Measurements from ENCODE around the gene APP.

Gene APP

GRCh38 chr21:26124421-26124833 lies 46.1 kb downstream of the APP start:
- H3K4me3 ChIP-seq (ENCODE audit: low read depth, low read length) = no peak overlapping the region
- TF ChIP-seq CTCF (IDR thresholded peaks at IDR 0.05; ENCODE audit: control insufficient read depth, extremely low read depth, insufficient read depth) = no peak
- DNase-seq (ENCODE audit: low read depth) = peak; percentile 76

- no peak for TF ChIP-seq CTCF (IDR thresholded peaks at IDR 0.05; ENCODE audit: control insufficient read depth, extremely low read depth, insufficient read depth)
- no peak for DNase-seq (ENCODE audit: low read depth)
- H3K4me3 ChIP-seq (ENCODE audit: low read depth, low read length) = no peak overlapping the region
Measured at GRCh38 chr21:26123012-26123411, 47.6 kb downstream of the APP start.

DNA sequence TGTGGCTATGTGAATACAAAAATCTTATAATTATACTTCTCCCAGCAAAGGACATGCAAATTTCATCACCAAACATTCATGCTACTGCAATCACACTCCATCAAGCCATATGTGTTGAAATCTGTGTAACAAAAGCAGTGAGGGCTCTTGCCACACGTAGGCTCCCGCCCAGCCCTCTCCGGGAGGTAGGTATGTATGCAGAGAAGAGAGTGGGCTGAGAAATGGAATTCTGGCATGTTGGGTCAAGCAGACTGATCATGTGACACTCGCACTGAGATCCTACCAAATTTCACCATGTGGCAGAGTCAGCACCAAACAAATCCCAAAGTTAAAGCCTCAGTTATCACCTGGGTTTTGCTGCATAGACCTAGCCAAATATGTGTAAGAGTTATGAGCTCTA lies 49.7 kb downstream of the APP start:
- DNase-seq (ENCODE audit: low read depth) = no peak
- TF ChIP-seq CTCF (IDR thresholded peaks at IDR 0.05; ENCODE audit: control insufficient read depth, extremely low read depth, insufficient read depth) = no peak
- H3K4me3 ChIP-seq (ENCODE audit: low read depth, low read length) = no peak overlapping the region

DNA sequence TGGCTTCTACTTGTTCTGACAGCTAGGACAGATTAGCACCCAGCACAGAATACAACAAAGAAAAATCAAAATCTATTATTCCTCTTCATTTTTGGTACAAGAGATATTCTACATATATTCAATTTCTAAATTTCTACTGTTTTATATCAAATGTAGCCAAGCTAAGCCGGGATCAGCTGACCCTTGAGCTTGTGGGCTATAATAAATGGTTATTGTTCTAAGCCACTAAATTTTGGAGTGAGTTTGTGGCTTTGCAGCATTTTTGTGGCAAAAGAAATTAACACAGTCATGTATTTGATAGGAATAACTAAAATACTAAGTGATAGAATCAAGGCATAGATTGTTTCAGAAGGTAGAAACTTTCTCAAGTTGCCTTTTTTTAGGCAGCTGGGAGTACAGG lies 50.7 kb downstream of the APP start:
- no peak for TF ChIP-seq CTCF (IDR thresholded peaks at IDR 0.05; ENCODE audit: control insufficient read depth, extremely low read depth, insufficient read depth)
- H3K4me3 ChIP-seq (ENCODE audit: low read depth, low read length) = no peak overlapping the region

GRCh38 chr21:26118938-26119540 lies 51.5 kb downstream of the APP start:
- no peak overlapping the region for H3K4me3 ChIP-seq (ENCODE audit: low read depth, low read length)
- no peak for DNase-seq (ENCODE audit: low read depth)

More for the DNA sequence above, 50.7 kb downstream of the APP start:
- DNase-seq (ENCODE audit: low read depth) = no peak

DNA sequence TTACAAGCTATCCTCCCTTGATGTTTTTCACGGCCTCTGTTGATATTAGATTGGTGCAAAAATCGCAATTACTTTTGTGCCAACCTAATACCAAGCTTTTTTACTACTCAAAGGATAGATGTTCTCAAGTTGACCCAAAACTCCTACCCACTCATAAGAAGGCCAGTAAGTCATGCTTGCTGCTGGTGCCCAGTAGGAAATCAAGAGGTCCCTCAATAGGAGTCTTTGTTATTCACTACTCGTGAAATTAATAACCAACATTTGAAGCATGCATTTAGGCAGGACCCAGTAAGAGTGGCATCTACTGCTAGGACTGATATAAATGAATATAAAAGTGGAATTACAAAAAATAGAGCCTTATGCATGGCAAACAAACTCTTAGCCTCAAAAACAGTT lies 52.6 kb downstream of the APP start:
- DNase-seq (ENCODE audit: low read depth) = no peak
- no peak for TF ChIP-seq CTCF (IDR thresholded peaks at IDR 0.05; ENCODE audit: control insufficient read depth, extremely low read depth, insufficient read depth)

More at GRCh38 chr21:26118938-26119540, 51.5 kb downstream of the APP start:
- no peak for TF ChIP-seq CTCF (IDR thresholded peaks at IDR 0.05; ENCODE audit: control insufficient read depth, extremely low read depth, insufficient read depth)

GRCh38 chr21:26117324-26117971 lies 53.1 kb downstream of the APP start:
- no peak overlapping the region for H3K4me3 ChIP-seq (ENCODE audit: low read depth, low read length)
- no peak for DNase-seq (ENCODE audit: low read depth)
- no peak for TF ChIP-seq CTCF (IDR thresholded peaks at IDR 0.05; ENCODE audit: control insufficient read depth, extremely low read depth, insufficient read depth)

More for the DNA sequence above, 52.6 kb downstream of the APP start:
- H3K4me3 ChIP-seq (ENCODE audit: low read depth, low read length) = no peak overlapping the region
